ENCODE data around the gene SNX8.
"Not testable (repeated sequence)": the region's sequence is repeated elsewhere in the genome, so short reads cannot be mapped to it uniquely, and the experiment has no call there.

SNX8 gene

GRCh38 chr7:2309889-2310331, 4.3 kb downstream of the SNX8 start:
- Mint-ChIP-seq H3K36me3 (ENCODE audit: low read depth) (peaks cover 10% of the 10 kb centered on the region), H3K27ac (no peak overlapping the region), H3K9me3 (no peaks in the 10 kb centered on the region), H3K4me1 (ENCODE audit: low read depth) (peaks cover 37% of the 10 kb centered on the region), H3K4me3 (no peak overlapping the region), H3K27me3 (no peaks in the 10 kb centered on the region)

GRCh38 chr7:2307690-2308107, 6.5 kb downstream of the SNX8 start:
- H3K4me3 Mint-ChIP-seq, result peak overlapping the region; percentile 69
- peaks cover 29% of the 10 kb centered on the region for H3K4me1 Mint-ChIP-seq (ENCODE audit: low read depth)
- H3K27me3 Mint-ChIP-seq, result no peaks in the 10 kb centered on the region
- H3K36me3 Mint-ChIP-seq (ENCODE audit: low read depth), result peaks cover 10% of the 10 kb centered on the region
- no peaks in the 10 kb centered on the region for H3K9me3 Mint-ChIP-seq
- peak overlapping the region; percentile 82 for H3K27ac Mint-ChIP-seq

- H3K27me3 Mint-ChIP-seq, result no peaks in the 10 kb centered on the region
- peak overlapping the region; percentile 41 for H3K27ac Mint-ChIP-seq
- H3K4me1 Mint-ChIP-seq (ENCODE audit: low read depth), result peaks cover 20% of the 10 kb centered on the region
- peak overlapping the region; percentile 58 for H3K4me3 Mint-ChIP-seq
- no peaks in the 10 kb centered on the region for H3K9me3 Mint-ChIP-seq
- H3K36me3 Mint-ChIP-seq (ENCODE audit: low read depth), result peaks cover 10% of the 10 kb centered on the region
These were observed 7.6 kb downstream of the SNX8 start for GRCh38 chr7:2306688-2307087.

GRCh38 chr7:2305258-2305657, 9.0 kb downstream of the SNX8 start:
- H3K4me3 Mint-ChIP-seq, result not testable (repeated sequence)
- H3K4me1 Mint-ChIP-seq (ENCODE audit: low read depth), result peaks cover 32% of the 10 kb centered on the region

GRCh38 chr7:2303520-2303919, 10.7 kb downstream of the SNX8 start:
- H3K4me1 Mint-ChIP-seq (ENCODE audit: low read depth), result peaks cover 43% of the 10 kb centered on the region
- H3K27ac Mint-ChIP-seq; H3K36me3 Mint-ChIP-seq (ENCODE audit: low read depth); H3K27me3 Mint-ChIP-seq; H3K9me3 Mint-ChIP-seq; H3K4me3 Mint-ChIP-seq: not testable (repeated sequence)

More at GRCh38 chr7:2305258-2305657, 9.0 kb downstream of the SNX8 start:
- H3K27me3 Mint-ChIP-seq, H3K9me3 Mint-ChIP-seq, H3K27ac Mint-ChIP-seq: not testable (repeated sequence)
- peaks cover 10% of the 10 kb centered on the region for H3K36me3 Mint-ChIP-seq (ENCODE audit: low read depth)

GRCh38 chr7:2302743-2303397, 11.4 kb downstream of the SNX8 start:
- H3K4me1 Mint-ChIP-seq (ENCODE audit: low read depth), result peaks cover 41% of the 10 kb centered on the region
- H3K9me3 Mint-ChIP-seq, result not testable (repeated sequence)

GRCh38 chr7:2301511-2301863, 12.8 kb downstream of the SNX8 start:
- H3K4me1 Mint-ChIP-seq (ENCODE audit: low read depth), result peaks cover 40% of the 10 kb centered on the region
- no peaks in the 10 kb centered on the region for H3K9me3 Mint-ChIP-seq
- H3K27ac Mint-ChIP-seq, result peak overlapping the region; percentile 67
- no peaks in the 10 kb centered on the region for H3K36me3 Mint-ChIP-seq (ENCODE audit: low read depth)
- no peaks in the 10 kb centered on the region for H3K27me3 Mint-ChIP-seq
- H3K4me3 Mint-ChIP-seq, result no peak overlapping the region

More at GRCh38 chr7:2302743-2303397, 11.4 kb downstream of the SNX8 start:
- H3K27me3 Mint-ChIP-seq; H3K27ac Mint-ChIP-seq; H3K4me3 Mint-ChIP-seq; H3K36me3 Mint-ChIP-seq (ENCODE audit: low read depth): not testable (repeated sequence)

GRCh38 chr7:2299870-2300512, 14.2 kb downstream of the SNX8 start:
- no peaks in the 10 kb centered on the region for H3K36me3 Mint-ChIP-seq (ENCODE audit: low read depth)
- H3K4me1 Mint-ChIP-seq (ENCODE audit: low read depth), result peaks cover 47% of the 10 kb centered on the region
- H3K27ac Mint-ChIP-seq, result peak overlapping the region; percentile 90
- no peaks in the 10 kb centered on the region for H3K27me3 Mint-ChIP-seq
- peak overlapping the region; percentile 64 for H3K4me3 Mint-ChIP-seq
- no peaks in the 10 kb centered on the region for H3K9me3 Mint-ChIP-seq

- peaks cover 47% of the 10 kb centered on the region for H3K4me1 Mint-ChIP-seq (ENCODE audit: low read depth)
- H3K27me3 Mint-ChIP-seq, result no peaks in the 10 kb centered on the region
- no peaks in the 10 kb centered on the region for H3K36me3 Mint-ChIP-seq (ENCODE audit: low read depth)
- no peaks in the 10 kb centered on the region for H3K9me3 Mint-ChIP-seq
- peak overlapping the region; percentile 90 for H3K27ac Mint-ChIP-seq
- peak overlapping the region; percentile 64 for H3K4me3 Mint-ChIP-seq
These were observed 15.0 kb downstream of the SNX8 start for GRCh38 chr7:2299131-2299829.

- Mint-ChIP-seq H3K9me3 (no peaks in the 10 kb centered on the region), H3K4me1 (ENCODE audit: low read depth) (peaks cover 47% of the 10 kb centered on the region), H3K27ac (no peak overlapping the region), H3K27me3 (no peaks in the 10 kb centered on the region), H3K4me3 (no peak overlapping the region), H3K36me3 (ENCODE audit: low read depth) (no peaks in the 10 kb centered on the region)
These were observed 17.4 kb downstream of the SNX8 start for GRCh38 chr7:2296832-2297231.

- H3K4me1 Mint-ChIP-seq (ENCODE audit: low read depth), result peaks cover 40% of the 10 kb centered on the region
- H3K36me3 Mint-ChIP-seq (ENCODE audit: low read depth), result no peaks in the 10 kb centered on the region
- H3K9me3 Mint-ChIP-seq, result no peaks in the 10 kb centered on the region
- no peak overlapping the region for H3K27ac Mint-ChIP-seq
- no peak overlapping the region for H3K4me3 Mint-ChIP-seq
- no peaks in the 10 kb centered on the region for H3K27me3 Mint-ChIP-seq
These were observed 18.2 kb downstream of the SNX8 start for GRCh38 chr7:2295936-2296620.

- Mint-ChIP-seq H3K4me3 (no peak overlapping the region), H3K4me1 (ENCODE audit: low read depth) (peaks cover 6% of the 10 kb centered on the region), H3K27me3 (no peaks in the 10 kb centered on the region), H3K36me3 (ENCODE audit: low read depth) (no peaks in the 10 kb centered on the region), H3K27ac (no peak overlapping the region), H3K9me3 (no peaks in the 10 kb centered on the region)
These were observed 23.4 kb downstream of the SNX8 start for GRCh38 chr7:2290877-2291276.

- Mint-ChIP-seq H3K36me3 (ENCODE audit: low read depth) (no peaks in the 10 kb centered on the region), H3K9me3 (no peaks in the 10 kb centered on the region), H3K4me3 (no peak overlapping the region)
These were observed 24.6 kb downstream of the SNX8 start for GRCh38 chr7:2289621-2290020.

GRCh38 chr7:2289111-2289586, 25.1 kb downstream of the SNX8 start:
- no peak overlapping the region for H3K4me3 Mint-ChIP-seq
- H3K9me3 Mint-ChIP-seq, result no peaks in the 10 kb centered on the region
- no peak overlapping the region for H3K27ac Mint-ChIP-seq
- H3K27me3 Mint-ChIP-seq, result no peaks in the 10 kb centered on the region
- no peaks in the 10 kb centered on the region for H3K36me3 Mint-ChIP-seq (ENCODE audit: low read depth)
- peaks cover 4% of the 10 kb centered on the region for H3K4me1 Mint-ChIP-seq (ENCODE audit: low read depth)

More at GRCh38 chr7:2289621-2290020, 24.6 kb downstream of the SNX8 start:
- Mint-ChIP-seq H3K4me1 (ENCODE audit: low read depth) (peaks cover 4% of the 10 kb centered on the region), H3K27ac (no peak overlapping the region), H3K27me3 (no peaks in the 10 kb centered on the region)

GRCh38 chr7:2288503-2288902, 25.7 kb downstream of the SNX8 start:
- H3K27me3 Mint-ChIP-seq, result no peaks in the 10 kb centered on the region
- no peaks in the 10 kb centered on the region for H3K36me3 Mint-ChIP-seq (ENCODE audit: low read depth)
- no peak overlapping the region for H3K4me3 Mint-ChIP-seq
- peaks cover 4% of the 10 kb centered on the region for H3K4me1 Mint-ChIP-seq (ENCODE audit: low read depth)
- H3K9me3 Mint-ChIP-seq, result no peaks in the 10 kb centered on the region
- H3K27ac Mint-ChIP-seq, result no peak overlapping the region
